AG04450 (cell line): ENCODE measurements around the gene SDC3. TPM values are rescaled to one million over a fixed set of nuclear protein-coding genes. Genes with fewer than 3 reads are reported as not detected.

Experiments
- CTCF ChIA-PET: fragments of 300-600, 350-600 bp; formaldehyde crosslinking; extraction: SDS; loops from one replicate; lab custom pipeline; 2022; ENCODE audit warnings: antibody characterized with exemption, inconsistent platforms; lab: Charles Lee
- POLR2A ChIA-PET: fragments of 350-600 bp; formaldehyde crosslinking; extraction: SDS; loops from one replicate; lab custom pipeline; 2021; ENCODE audit warnings: antibody characterized with exemption, inconsistent platforms; lab: Yijun Ruan, JAX
- DNase-seq: peaks from one replicate; pipeline ENCODE4 v3.0.0-alpha.2; 2011; ENCODE audit warnings: low read depth, low spot score
- H3K27ac ChIP-seq: one replicate; pipeline ENCODE4 v1.5.1; 2012; ENCODE audit warnings: low read depth, low read length, control low read depth
- H3K27me3 ChIP-seq: one replicate; pipeline ENCODE4 v1.6.0; 2012; ENCODE audit warnings: low read length; ENCODE audit not compliant: control insufficient read depth, insufficient read depth
- H3K4me3 ChIP-seq: 2 replicates; pipeline ENCODE4 v1.5.1; 2011; ENCODE audit warnings: mild to moderate bottlenecking, low read depth, low read length, control low read depth
- H3K9me3 ChIP-seq: 2 replicates; pipeline ENCODE4 v1.5.1; 2012; ENCODE audit warnings: low read length; ENCODE audit not compliant: control insufficient read depth, insufficient read depth
- CTCF ChIP-seq: IDR thresholded peaks from 2 replicates; pipeline ENCODE4 v1.5.1; 2011; ENCODE audit warnings: low read depth, low read length, control low read depth, inconsistent platforms
- polyA plus RNA-seq: library from polyadenylated mRNA; depleted of rRNA; stranded (reverse); fragments of >200 nt; gene quantifications from 2 replicates; pipeline ENCODE4 v1.2.3, GENCODE V29; 2011

The SDC3 gene
- polyA plus RNA-seq, 1 experiment: 21.7 TPM

GRCh38 chr1:30875916-30876315, 32.6 kb downstream of the SDC3 start:
- Histone ChIP-seq H3K27me3 (no peaks in the 10 kb centered on the region), H3K9me3 (peaks cover 25% of the 10 kb centered on the region), H3K27ac (no peak overlapping the region), H3K4me3 (no peak overlapping the region)
- TF ChIP-seq CTCF: no peak
- ChIA-PET CTCF (no interaction called here), POLR2A (no interaction called here)
- DNase-seq: no peak

GRCh38 chr1:30875197-30875596, 33.4 kb downstream of the SDC3 start:
- no peak for TF ChIP-seq CTCF
- POLR2A ChIA-PET: no interaction called here
- CTCF ChIA-PET: interaction anchor here (0.8 kb wide), 1 partner anchor 74 kb away, joined by 4 read pairs; no protein-coding TSS in a partner anchor
- no peak overlapping the region for H3K27ac ChIP-seq
- H3K4me3 ChIP-seq: no peak overlapping the region
- H3K27me3 ChIP-seq: no peaks in the 10 kb centered on the region
- DNase-seq: no peak
- peaks cover 25% of the 10 kb centered on the region for H3K9me3 ChIP-seq

GRCh38 chr1:30874176-30874575, 34.4 kb downstream of the SDC3 start:
- no peak for TF ChIP-seq CTCF
- H3K27me3 ChIP-seq: no peaks in the 10 kb centered on the region
- CTCF ChIA-PET: interaction anchor here (0.5 to 1.0 kb wide), 2 partner anchors 71 to 73 kb away, joined by 3 to 6 read pairs; no protein-coding TSS in a partner anchor
- H3K4me3 ChIP-seq: no peak overlapping the region
- no peak for DNase-seq
- POLR2A ChIA-PET: no interaction called here
- H3K27ac ChIP-seq: no peak overlapping the region
- peaks cover 25% of the 10 kb centered on the region for H3K9me3 ChIP-seq

DNA sequence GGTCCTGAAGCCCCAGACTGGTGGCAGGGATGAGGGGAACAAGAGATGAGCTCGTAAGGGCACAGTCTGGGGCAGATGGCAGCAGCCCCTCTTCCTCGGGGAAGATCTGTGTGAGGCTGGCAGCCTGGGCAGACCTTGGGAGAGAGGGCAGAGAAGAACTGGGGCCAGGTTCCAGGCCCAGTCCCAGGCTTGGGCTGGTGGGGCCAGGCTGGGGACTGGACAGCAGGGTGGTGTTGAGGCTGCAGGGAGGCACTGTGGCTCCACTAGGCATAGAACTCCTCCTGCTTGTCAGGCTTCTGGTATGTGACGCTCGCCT, 35.7 kb downstream of the SDC3 start:
- H3K27me3 ChIP-seq: no peaks in the 10 kb centered on the region
- POLR2A ChIA-PET: no interaction called here
- DNase-seq: no peak
- no peak for TF ChIP-seq CTCF
- no peak overlapping the region for H3K27ac ChIP-seq
- peaks cover 25% of the 10 kb centered on the region for H3K9me3 ChIP-seq
- CTCF ChIA-PET: no interaction called here
- H3K4me3 ChIP-seq: no peak overlapping the region

DNA sequence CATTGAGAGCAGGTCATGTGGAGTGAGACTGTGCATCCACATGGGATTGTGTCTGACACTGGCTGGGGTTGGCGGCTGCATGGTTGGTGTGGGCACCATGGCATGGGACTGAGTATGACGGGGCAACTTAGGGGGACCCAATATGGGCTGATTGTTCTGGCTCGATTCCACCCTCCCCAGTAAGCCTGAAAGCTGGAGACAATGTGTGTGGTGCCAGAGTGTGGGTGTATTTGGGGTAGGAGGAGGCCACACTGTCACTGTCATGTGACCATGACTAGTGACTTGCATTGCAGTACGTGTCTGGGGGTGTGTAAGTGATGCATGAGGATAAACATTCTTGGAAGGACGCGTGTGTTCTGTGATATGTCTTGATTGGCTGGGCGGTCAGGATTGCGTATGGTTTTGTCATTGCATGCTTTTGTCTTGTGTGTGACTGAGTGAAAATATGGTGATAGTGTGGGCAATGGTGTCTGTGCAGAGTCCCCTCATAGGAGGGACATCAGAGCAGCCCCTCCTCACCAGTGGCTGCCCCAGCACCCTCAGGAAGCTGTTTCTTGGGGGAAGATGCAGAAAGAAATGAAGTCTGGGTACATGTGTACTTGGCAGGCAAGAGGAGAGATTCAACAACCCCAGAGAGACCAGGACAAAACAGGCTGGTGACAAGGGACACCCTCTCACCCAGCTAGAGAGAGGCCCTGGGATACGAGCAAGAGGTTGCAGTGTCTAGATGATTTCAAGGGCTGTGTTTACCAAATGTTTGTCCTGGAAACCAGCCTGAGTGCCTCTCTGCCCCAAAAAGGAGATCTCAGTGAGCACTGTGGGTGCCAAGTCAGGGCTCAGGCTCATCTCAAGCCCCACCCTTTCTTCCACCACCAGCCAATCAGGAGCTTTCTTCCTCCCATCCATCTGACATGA, 36.3 kb downstream of the SDC3 start:
- DNase-seq: no peak
- H3K4me3 ChIP-seq: no peak overlapping the region
- no peaks in the 10 kb centered on the region for H3K27me3 ChIP-seq
- CTCF ChIA-PET: no interaction called here
- POLR2A ChIA-PET: no interaction called here
- no peak overlapping the region for H3K27ac ChIP-seq
- peaks cover 25% of the 10 kb centered on the region for H3K9me3 ChIP-seq
- no peak for TF ChIP-seq CTCF
